GM18517 (cell line): ENCODE results near the gene GPR33.
"Not testable (repeated sequence)": the region's sequence is repeated elsewhere in the genome, so short reads cannot be mapped to it uniquely, and the experiment has no call there.

Source experiments
- ATAC-seq: cut with Tn5 transposase; IDR thresholded peaks from one replicate; pipeline ENCODE4 v1.9.1; 2021; ENCODE audit warnings: mild to moderate bottlenecking, moderate library complexity; ENCODE audit not compliant: unreplicated experiment

GPR33 gene

DNA sequence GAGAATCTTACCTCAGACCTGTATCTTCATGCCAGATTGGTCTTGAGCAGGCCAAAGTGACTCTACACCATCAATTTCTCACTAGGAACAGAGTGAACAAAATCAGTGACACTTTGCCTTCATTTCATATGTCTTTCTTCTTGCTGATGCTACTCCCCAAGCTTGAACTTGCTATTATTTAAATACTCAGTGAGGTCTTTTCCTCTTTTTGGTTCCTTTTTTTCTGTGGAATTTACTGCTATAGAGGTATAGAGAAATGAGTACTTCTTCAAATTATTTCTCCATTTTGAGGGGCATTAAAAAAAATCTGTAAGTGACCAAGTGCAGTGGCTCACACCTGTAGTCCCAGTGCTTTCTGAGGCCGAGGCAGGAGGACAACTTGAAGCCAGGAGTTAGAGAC, at the start of gene GPR33:
Gene GPR33, minus strand, starts transcription at position 154 of the 400 bp plus-strand sequence. CDS start 4,074 bp downstream, outside the sequence.
- ATAC-seq, result no peak

DNA sequence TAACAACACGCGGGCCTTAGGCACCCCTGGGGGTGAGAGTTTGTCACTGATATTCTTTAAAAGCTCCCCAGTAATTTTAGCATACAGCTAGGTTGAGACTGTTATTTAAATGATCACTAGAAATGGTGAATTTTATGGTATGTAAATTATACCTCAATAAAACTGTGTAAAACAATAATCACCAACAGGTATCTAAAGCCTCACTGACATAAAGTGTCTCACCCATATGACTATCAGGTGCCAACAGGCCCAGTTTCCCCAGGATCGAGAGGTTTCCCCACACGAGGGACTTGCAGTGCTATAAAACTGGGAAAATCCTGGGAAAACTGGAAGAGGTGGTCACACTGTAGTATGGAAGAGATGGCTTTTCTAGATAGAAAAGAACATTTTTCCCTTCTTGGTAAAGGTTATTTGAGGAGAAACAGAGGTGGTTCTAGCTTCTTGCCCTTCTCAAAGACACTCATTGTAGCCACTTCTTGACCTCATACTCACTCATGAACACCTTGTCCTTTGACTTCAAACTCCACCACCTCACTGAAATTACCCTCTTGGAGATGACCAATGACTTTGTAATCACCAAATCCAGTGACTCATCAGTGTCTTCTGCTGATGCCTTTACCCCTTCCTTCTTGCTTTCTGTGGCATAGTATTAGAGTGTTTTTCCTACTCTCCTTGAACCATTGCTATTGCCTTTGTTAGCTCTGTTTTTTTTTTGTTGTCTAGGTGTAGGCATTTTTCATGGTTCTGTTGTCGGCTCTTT, 48.5 kb upstream of the GPR33 start:
- ATAC-seq, result no peak

DNA sequence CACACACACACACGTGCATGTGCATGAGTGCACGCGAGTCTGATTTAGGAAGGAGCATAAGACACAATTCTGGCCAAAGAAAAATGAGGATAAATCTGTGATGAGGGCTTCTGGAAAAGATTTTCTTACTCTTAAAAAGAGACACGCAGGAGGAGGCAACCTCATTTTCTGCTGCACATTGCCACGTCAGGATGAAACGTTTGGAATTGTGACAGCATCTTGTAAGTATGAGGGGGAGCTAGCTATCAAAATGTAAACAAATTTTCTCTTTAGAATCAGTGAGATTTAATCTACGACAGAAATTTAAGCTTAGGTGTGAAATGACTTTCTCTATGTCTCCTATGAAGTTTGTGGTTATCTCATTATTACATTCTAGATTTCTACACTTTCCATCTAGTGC, 42.3 kb upstream of the GPR33 start:
- no peak for ATAC-seq

DNA sequence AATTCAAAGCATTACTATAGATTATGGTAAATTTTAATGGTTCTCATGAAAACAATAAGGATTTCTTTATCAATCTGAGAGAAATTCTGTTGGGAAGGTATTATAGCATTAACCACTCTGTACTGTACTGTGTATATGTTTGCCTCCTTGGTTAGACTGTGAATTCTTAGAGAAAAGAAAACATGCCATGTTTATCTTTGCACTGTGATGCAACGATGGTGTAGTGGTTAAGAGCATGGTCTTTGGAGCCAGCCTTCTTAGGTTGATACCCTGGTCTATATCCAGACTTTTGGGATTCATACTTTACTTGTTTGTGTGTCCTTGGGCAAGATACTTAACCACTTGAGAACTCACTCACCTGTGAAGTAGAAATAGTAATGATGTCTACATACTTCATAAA, 41.2 kb upstream of the GPR33 start:
- no peak for ATAC-seq

DNA sequence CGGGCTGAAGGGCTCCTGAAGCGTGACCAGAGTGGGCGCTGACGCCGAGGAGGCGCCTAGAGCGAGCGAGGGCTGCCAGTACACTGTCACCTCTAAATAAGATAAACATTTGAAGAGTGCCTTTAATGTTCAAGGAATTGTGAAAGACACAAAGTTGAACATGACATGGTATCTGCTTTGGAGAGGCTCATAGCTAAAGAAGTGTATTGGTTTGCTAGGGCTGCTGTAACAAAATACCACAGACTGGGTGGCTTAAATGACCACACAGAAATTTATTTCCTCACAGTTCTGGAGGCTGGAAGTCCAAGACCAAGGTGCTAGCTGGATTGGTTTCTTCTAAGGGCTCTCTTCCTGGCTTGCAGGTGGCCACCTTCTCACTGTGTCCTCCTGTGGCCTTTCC, 39.7 kb upstream of the GPR33 start:
- ATAC-seq, result no peak

DNA sequence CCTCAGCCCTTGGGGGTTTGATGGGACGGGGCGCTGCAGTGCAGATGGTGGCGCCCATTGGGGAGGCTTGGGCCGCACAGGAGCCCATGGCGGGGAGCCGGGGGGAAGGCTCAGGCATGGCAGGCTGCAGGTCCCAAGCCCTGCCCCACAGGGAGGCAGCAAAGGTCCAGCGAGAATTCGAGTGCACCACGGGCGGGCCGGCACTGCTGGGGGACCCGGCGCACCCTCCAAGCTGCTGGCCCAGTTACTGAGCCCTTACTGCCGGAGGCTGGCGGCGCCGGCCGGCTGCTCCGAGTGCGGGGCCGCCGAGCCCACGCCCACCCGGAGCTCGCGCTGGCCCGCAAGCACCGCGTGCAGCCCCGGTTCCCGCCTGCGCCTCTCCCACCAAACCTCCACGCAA, 39.2 kb upstream of the GPR33 start:
- ATAC-seq, result no peak

DNA sequence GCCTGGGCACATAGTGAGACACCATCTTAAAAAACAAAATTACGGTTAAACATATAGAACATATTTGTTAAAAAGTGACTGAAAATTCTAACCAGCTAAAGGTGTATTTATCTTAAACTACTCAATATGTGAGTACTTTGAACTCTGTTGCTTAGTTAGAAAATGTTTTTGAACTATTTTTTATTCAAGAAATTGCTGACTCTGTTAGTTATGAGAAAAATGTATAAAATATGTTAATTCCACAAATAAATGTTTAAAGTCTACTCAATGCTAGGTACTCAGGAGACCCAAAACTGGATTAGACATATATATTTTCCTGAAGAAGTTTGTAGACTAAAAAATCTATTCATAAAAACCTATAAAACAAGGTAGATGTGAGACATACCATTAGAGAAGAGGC, 23.0 kb upstream of the GPR33 start:
- no peak for ATAC-seq

DNA sequence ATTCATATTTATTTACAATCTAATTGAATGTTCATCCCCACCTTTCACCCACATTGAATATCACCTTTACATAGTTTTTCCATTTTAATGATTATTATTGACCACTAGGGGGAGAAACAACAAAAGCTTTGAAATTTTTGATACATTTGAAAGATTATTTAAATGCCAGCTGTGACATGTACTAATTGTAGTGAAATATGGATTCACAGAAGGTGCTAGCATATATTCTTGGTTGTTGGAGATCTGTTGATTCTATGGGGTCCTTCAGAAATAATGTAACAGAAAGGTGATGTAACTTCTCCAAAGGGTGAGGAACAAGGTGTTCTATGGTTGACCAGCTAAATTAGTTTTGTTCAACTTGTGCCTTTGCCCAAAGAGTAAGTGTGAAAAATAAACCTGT, 22.4 kb upstream of the GPR33 start:
- no peak for ATAC-seq

DNA sequence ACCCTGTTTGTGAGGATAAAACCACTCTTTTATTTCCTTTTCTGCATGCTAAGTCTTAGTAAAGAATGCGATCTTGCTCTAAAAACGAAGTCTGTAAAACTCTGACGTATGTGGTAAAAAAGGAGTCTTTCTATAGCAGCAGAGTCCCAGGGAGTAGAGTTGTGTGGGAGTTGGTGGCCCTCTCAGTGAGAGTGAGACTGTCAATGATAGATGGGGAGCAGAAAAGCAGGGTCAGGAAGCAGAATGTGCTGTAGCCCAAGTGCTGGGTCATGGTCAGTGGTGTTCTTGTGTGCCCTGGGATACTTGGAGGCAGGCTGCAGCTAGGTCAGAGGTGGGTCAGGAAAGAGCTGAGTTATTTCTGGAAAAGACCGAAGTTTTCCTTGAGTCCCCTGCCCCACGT, 20.3 kb upstream of the GPR33 start:
- ATAC-seq, result no peak

DNA sequence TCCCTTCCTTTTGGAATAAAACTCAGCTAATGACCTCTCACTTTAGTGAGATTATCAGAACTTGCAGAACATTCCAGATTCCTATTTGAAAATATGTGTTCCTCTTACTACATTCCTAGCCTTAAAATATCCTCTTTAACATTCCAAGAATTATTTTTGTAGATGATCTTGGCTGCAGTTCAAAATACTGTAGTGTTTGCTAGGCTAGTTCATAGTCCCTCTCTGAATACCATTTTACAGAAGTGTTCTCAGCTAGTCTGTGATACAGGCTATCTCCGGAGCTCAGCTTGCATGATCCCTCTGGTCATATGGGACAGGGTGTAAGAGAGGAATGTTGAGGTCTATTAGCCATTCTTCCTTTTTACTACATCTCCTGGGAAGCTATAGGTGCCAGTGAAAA, 17.6 kb upstream of the GPR33 start:
- ATAC-seq, result no peak

- no peak for ATAC-seq
Observed at GRCh38 chr14:31501870-31502269, 14.0 kb upstream of the GPR33 start.

GRCh38 chr14:31492759-31493498, 5.1 kb upstream of the GPR33 start:
- no peak for ATAC-seq

DNA sequence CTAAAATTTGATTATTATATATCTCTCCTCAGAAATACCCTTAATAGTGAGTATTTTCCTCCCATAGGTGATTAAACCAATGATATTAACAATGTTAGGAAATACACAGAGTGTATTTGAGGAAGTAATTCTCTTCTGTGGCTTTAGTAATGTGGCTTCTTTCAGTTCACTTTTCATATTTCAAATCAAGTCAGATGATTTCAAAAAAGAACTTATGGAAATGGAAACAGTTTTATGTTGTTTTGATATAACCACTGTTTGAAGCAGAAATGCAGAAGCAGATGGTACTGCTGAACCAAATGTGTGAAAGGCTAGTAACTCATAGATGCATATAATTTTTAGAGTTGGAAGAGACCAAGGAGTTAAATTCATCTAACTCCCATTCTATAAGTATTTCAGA, 1.9 kb upstream of the GPR33 start:
- peak; percentile 51 for ATAC-seq

GRCh38 chr14:31486764-31487163, 1.1 kb downstream of the GPR33 start:
- no peak for ATAC-seq

- ATAC-seq, result no peak
Observed at GRCh38 chr14:31484754-31485153, 3.1 kb downstream of the GPR33 start.

DNA sequence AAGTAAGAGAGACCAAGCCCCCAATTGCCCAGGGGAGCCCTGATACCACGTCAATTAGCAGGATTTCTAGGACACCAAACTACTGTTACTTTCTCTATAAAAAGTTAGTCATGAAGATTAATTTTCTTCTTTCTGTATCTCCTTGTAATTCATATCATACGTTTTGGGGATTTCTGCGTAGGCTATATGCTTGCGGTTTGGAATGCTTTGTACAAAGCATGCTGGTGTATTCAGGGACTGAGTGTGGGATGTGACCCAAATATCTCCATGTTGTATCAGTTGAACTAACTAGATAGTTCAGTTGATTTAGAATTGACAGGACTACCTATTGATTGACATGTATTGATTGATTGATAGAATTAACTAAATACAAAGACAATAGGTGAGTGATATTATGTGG, 7.7 kb downstream of the GPR33 start:
- no peak for ATAC-seq

GRCh38 chr14:31479027-31479426, 8.8 kb downstream of the GPR33 start:
- ATAC-seq, result no peak

- no peak for ATAC-seq
Observed at GRCh38 chr14:31477248-31477647, 10.6 kb downstream of the GPR33 start.

DNA sequence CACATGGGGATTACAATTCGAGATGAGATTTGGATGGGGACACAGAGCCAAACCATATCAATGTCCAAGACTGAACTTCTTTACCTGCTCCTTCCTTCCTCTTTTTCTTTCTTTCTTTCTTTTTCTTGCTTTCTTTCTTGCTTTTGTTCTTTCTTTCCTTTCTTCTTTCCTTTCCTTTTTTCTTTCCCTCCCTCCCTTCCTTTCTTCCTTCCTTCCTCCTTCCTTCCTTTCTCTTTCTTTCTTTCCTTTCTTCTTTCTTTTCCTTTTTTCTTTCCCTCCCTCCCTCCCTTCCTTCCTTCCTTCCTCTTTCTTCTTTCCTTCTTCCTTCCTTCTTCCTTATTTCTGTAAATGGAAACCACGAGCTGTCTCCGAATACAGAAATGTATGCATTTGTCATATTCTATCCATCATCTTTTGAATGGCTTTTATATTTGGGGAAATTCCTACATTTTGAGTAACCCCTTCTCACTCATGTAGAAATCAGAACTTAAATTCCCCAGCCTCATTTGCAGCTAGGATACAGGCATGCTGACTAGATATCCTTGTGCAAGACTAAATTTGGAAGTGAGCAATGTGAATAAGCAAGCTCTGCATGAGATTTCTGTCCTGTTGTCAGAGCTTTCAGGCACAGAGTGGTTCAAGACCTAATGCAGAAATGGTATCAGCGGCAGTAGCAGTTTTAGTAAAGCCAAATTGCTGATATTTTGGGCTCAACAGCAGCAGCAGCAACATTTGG, 11.5 kb downstream of the GPR33 start:
- ATAC-seq, result no peak

DNA sequence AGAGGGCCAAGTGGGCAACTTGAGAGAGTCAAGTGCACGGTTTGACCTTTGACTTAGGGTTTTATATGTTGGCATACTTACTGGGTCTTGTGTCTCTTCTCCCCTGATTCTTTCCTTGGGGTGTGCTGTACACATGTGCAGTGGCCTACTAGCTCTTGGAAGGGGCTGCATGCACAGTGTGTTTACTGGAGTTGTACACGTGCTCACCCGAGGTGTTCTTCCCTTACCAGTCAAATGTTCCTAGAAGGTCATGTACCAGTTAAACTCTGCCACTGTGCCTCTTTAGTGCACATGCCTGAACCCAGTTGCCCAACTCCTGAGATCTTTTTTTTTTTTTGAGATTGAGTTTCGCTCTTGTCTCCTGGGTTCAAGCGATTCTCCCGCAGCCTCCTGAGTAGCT, 21.3 kb downstream of the GPR33 start:
- no peak for ATAC-seq

DNA sequence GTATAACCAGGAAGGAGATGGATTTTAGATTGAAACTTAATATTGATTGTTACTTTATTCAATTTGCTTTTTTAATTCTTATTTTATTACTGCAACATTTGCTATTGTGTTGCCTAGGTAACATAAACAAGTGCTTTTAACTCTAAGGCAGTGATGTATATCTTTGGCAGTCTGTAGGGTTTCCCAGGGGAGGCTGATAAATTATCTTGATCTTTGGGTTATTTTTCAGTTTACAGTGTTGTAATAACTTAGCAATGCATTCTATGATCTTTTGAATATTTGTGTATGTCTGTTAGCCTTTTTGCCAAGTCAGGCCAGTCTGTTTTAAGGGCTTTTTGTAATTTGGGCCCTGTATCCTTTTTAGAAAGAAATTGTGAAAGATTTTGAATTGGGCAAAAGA, 22.7 kb downstream of the GPR33 start:
- no peak for ATAC-seq

DNA sequence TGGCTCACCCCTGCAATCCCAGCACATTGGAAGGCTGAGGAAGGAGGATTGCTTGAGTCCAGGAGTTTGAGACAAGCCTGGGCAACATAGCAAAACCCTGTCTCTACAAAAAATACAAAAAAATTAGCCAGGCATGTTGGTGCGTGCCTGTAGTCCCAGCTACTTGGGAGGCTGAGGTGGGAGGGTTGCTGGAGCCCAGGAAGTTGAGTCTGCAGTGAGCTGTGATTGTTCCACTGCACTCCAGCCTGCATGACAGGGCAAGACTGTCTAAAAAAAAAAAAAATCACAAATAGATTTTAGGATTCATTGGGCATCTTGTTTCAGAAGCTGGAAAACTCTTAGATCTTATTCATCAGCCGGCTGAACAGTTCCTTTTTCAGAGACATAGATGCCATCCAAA, 25.4 kb downstream of the GPR33 start:
- ATAC-seq, result not testable (repeated sequence)
